Measurements from ENCODE around the gene SNX14. TPM values are rescaled to one million over a fixed set of nuclear protein-coding genes. Genes with fewer than 3 reads are reported as not detected.
"Not testable (repeated sequence)": the region's sequence is repeated elsewhere in the genome, so short reads cannot be mapped to it uniquely, and the experiment has no call there.

The SNX14 gene
- total and polyA plus RNA-seq, 2 donors = 51.7 to 207 TPM

- Histone ChIP-seq H3K4me1 (ENCODE audit: control insufficient read depth in 2 of 2, insufficient read depth in 2 of 2, low read length in 2 of 2) (peaks cover 0 to 11% of the 10 kb centered on the region in 2 donors), H3K9me3 (ENCODE audit: control insufficient read depth in 2 of 2, insufficient read depth in 1 of 2, low read length in 1 of 2) (no peaks in the 10 kb centered on the region), H3K27ac (ENCODE audit: low read depth in 1 of 2, low read length in 1 of 2) (peak overlapping the region; percentile 83 to 94), H3K4me3 (ENCODE audit: low read length in 2 of 2) (peak overlapping the region; percentile 85 to 88), H3K27me3 (ENCODE audit: control insufficient read depth in 2 of 2, insufficient read depth in 1 of 2, low read length in 1 of 2) (peaks cover 0 to 12% of the 10 kb centered on the region in 2 donors), H3K36me3 (ENCODE audit: control insufficient read depth in 2 of 2, insufficient read depth in 2 of 2, low read length in 1 of 2) (no peaks in the 10 kb centered on the region)
- WGBS = 3% methylated on average over 35 of the region's 35 CpGs
- peak in 2 of 9 donors; percentile 6 to 14 for DNase-seq (ENCODE audit: low read depth in 6 of 9, low spot score in 9 of 9)
Measured at GRCh38 chr6:85594197-85594930, 706 bp upstream of the SNX14 start.

- peaks cover 0 to 3% of the 10 kb centered on the region in 2 donors for H3K9me3 ChIP-seq (ENCODE audit: control insufficient read depth in 2 of 2, insufficient read depth in 1 of 2, low read length in 1 of 2)
- no peaks in the 10 kb centered on the region for H3K36me3 ChIP-seq (ENCODE audit: control insufficient read depth in 2 of 2, insufficient read depth in 2 of 2, low read length in 1 of 2)
- peaks cover 0 to 12% of the 10 kb centered on the region in 2 donors for H3K27me3 ChIP-seq (ENCODE audit: control insufficient read depth in 2 of 2, insufficient read depth in 1 of 2, low read length in 1 of 2)
- no peak for DNase-seq (ENCODE audit: low read depth in 6 of 9, low spot score in 9 of 9)
- no peak overlapping the region for H3K4me3 ChIP-seq (ENCODE audit: low read length in 2 of 2)
- peaks cover 0 to 11% of the 10 kb centered on the region in 2 donors for H3K4me1 ChIP-seq (ENCODE audit: control insufficient read depth in 2 of 2, insufficient read depth in 2 of 2, low read length in 2 of 2)
- no peak overlapping the region for H3K27ac ChIP-seq (ENCODE audit: low read depth in 1 of 2, low read length in 1 of 2)
- 100% methylated on average over 1 of the region's 1 CpG for WGBS
Measured at GRCh38 chr6:85592033-85592432, 1.6 kb downstream of the SNX14 start.

GRCh38 chr6:85591207-85591606 lies 2.5 kb downstream of the SNX14 start:
- no peak for DNase-seq (ENCODE audit: low read depth in 6 of 9, low spot score in 9 of 9)
- Histone ChIP-seq H3K36me3 (ENCODE audit: control insufficient read depth in 2 of 2, insufficient read depth in 2 of 2, low read length in 1 of 2) (no peaks in the 10 kb centered on the region), H3K27me3 (ENCODE audit: control insufficient read depth in 2 of 2, insufficient read depth in 1 of 2, low read length in 1 of 2) (peaks cover 0 to 12% of the 10 kb centered on the region in 2 donors), H3K4me3 (ENCODE audit: low read length in 2 of 2) (no peak overlapping the region), H3K4me1 (ENCODE audit: control insufficient read depth in 2 of 2, insufficient read depth in 2 of 2, low read length in 2 of 2) (peaks cover 0 to 11% of the 10 kb centered on the region in 2 donors), H3K27ac (ENCODE audit: low read depth in 1 of 2, low read length in 1 of 2) (no peak overlapping the region), H3K9me3 (ENCODE audit: control insufficient read depth in 2 of 2, insufficient read depth in 1 of 2, low read length in 1 of 2) (peaks cover 0 to 3% of the 10 kb centered on the region in 2 donors)
- WGBS = 100% methylated on average over 1 of the region's 1 CpG

DNA sequence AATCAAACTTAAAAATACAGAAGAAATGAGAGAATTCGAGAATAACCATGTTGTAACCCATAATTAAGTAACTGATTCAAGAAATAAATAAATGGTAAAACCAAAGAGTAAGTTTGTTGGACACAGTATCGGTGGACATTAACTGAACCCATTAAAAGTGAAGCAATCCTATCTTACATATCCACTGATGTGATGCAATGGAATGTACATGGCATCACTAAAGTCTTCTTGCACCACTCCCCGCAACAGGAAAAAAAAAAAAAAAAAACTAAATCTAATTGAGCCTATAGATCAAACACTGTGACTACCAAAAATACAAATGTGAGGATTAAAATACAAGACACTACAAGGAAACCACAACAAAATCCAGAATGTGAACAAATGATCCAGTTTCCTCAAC lies 7.9 kb downstream of the SNX14 start:
- Histone ChIP-seq H3K4me3 (ENCODE audit: low read length in 2 of 2) (no peak overlapping the region), H3K27ac (ENCODE audit: low read depth in 1 of 2, low read length in 1 of 2) (no peak overlapping the region), H3K27me3 (ENCODE audit: control insufficient read depth in 2 of 2, insufficient read depth in 1 of 2, low read length in 1 of 2) (no peaks in the 10 kb centered on the region), H3K4me1 (ENCODE audit: control insufficient read depth in 2 of 2, insufficient read depth in 2 of 2, low read length in 2 of 2) (no peaks in the 10 kb centered on the region), H3K36me3 (ENCODE audit: control insufficient read depth in 2 of 2, insufficient read depth in 2 of 2, low read length in 1 of 2) (no peaks in the 10 kb centered on the region), H3K9me3 (ENCODE audit: control insufficient read depth in 2 of 2, insufficient read depth in 1 of 2, low read length in 1 of 2) (peaks cover 0 to 3% of the 10 kb centered on the region in 2 donors)
- WGBS = 98% methylated on average over 3 of the region's 3 CpGs
- DNase-seq (ENCODE audit: low read depth in 6 of 9, low spot score in 9 of 9) = no peak

GRCh38 chr6:85582832-85583231 lies 10.8 kb downstream of the SNX14 start:
- H3K27ac ChIP-seq (ENCODE audit: low read depth in 1 of 2, low read length in 1 of 2); H3K27me3 ChIP-seq (ENCODE audit: control insufficient read depth in 2 of 2, insufficient read depth in 1 of 2, low read length in 1 of 2); DNase-seq (ENCODE audit: low read depth in 6 of 9, low spot score in 9 of 9); H3K9me3 ChIP-seq (ENCODE audit: control insufficient read depth in 2 of 2, insufficient read depth in 1 of 2, low read length in 1 of 2); H3K4me3 ChIP-seq (ENCODE audit: low read length in 2 of 2); H3K36me3 ChIP-seq (ENCODE audit: control insufficient read depth in 2 of 2, insufficient read depth in 2 of 2, low read length in 1 of 2); H3K4me1 ChIP-seq (ENCODE audit: control insufficient read depth in 2 of 2, insufficient read depth in 2 of 2, low read length in 2 of 2): not testable (repeated sequence)
- 99% methylated on average over 4 of the region's 4 CpGs for WGBS

DNA sequence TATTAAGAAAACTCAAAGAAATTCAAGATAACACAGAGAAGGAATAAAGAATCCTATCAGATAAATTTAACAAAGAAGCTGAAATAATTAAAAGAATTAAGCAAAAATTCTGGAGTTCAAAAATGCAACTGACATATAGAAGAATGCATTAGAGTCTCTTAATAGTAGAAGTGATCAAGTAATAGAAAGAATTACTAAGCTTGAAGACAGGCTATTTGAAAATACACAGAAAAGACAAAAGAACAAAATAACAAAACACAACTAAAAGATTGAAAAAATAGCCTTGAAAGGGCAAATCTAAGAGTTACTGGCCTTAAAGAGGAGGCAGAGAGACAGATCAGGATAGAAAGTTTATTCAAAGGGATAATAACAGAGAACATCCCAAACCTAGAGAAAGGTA lies 12.1 kb downstream of the SNX14 start:
- Histone ChIP-seq H3K9me3 (ENCODE audit: control insufficient read depth in 2 of 2, insufficient read depth in 1 of 2, low read length in 1 of 2) (no peaks in the 10 kb centered on the region), H3K27ac (ENCODE audit: low read depth in 1 of 2, low read length in 1 of 2) (no peak overlapping the region), H3K4me3 (ENCODE audit: low read length in 2 of 2) (no peak overlapping the region), H3K4me1 (ENCODE audit: control insufficient read depth in 2 of 2, insufficient read depth in 2 of 2, low read length in 2 of 2) (no peaks in the 10 kb centered on the region), H3K27me3 (ENCODE audit: control insufficient read depth in 2 of 2, insufficient read depth in 1 of 2, low read length in 1 of 2) (no peaks in the 10 kb centered on the region), H3K36me3 (ENCODE audit: control insufficient read depth in 2 of 2, insufficient read depth in 2 of 2, low read length in 1 of 2) (peaks cover 2 to 3% of the 10 kb centered on the region in 2 donors)
- no peak for DNase-seq (ENCODE audit: low read depth in 6 of 9, low spot score in 9 of 9)

- H3K36me3 ChIP-seq (ENCODE audit: control insufficient read depth in 2 of 2, insufficient read depth in 2 of 2, low read length in 1 of 2) = peaks cover 2 to 3% of the 10 kb centered on the region in 2 donors
- no peak overlapping the region for H3K27ac ChIP-seq (ENCODE audit: low read depth in 1 of 2, low read length in 1 of 2)
- no peaks in the 10 kb centered on the region for H3K27me3 ChIP-seq (ENCODE audit: control insufficient read depth in 2 of 2, insufficient read depth in 1 of 2, low read length in 1 of 2)
- no peaks in the 10 kb centered on the region for H3K9me3 ChIP-seq (ENCODE audit: control insufficient read depth in 2 of 2, insufficient read depth in 1 of 2, low read length in 1 of 2)
- H3K4me1 ChIP-seq (ENCODE audit: control insufficient read depth in 2 of 2, insufficient read depth in 2 of 2, low read length in 2 of 2) = no peaks in the 10 kb centered on the region
- WGBS = 98% methylated on average over 1 of the region's 1 CpG
- no peak for DNase-seq (ENCODE audit: low read depth in 6 of 9, low spot score in 9 of 9)
- no peak overlapping the region for H3K4me3 ChIP-seq (ENCODE audit: low read length in 2 of 2)
Measured at GRCh38 chr6:85580878-85581267, 12.8 kb downstream of the SNX14 start.

DNA sequence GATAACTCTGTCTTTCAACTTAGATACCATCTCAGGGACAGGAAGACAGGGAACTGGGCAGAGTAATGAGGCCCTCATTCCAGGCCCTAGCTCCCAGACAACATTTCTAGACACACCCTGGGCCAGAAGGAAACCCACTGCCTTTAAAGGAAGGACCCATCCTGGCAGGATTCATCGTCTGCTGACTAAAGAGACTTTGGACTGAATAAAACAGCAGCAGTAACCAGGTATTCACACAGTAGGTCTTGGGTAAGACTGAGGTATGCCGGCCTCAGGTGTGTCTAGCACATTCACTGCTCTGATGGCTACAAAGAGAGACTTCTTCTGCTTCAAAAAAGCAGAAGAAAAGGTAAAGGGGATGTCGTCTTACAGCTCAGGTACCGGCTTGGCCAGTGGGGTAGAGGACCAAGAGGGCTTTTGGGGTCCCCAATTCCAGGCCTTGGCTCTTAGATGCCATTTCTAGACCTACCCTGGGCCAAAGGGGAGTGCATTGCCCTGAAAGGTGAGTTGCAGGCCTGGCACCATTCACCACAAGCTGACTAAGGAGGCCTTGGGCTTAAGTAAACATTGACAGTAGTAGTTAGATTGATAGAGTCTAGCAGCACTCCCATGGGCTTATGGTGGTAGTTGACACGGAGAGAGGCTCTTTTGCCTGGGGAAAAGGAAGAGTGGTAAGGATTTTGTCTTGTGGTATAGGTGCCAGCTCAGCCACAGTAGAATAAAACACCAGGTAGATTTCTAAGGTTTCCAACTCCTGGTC lies 13.4 kb downstream of the SNX14 start:
- Histone ChIP-seq H3K9me3 (ENCODE audit: control insufficient read depth in 2 of 2, insufficient read depth in 1 of 2, low read length in 1 of 2) (no peaks in the 10 kb centered on the region), H3K27me3 (ENCODE audit: control insufficient read depth in 2 of 2, insufficient read depth in 1 of 2, low read length in 1 of 2) (no peaks in the 10 kb centered on the region), H3K4me3 (ENCODE audit: low read length in 2 of 2) (no peak overlapping the region), H3K4me1 (ENCODE audit: control insufficient read depth in 2 of 2, insufficient read depth in 2 of 2, low read length in 2 of 2) (no peaks in the 10 kb centered on the region), H3K27ac (ENCODE audit: low read depth in 1 of 2, low read length in 1 of 2) (no peak overlapping the region), H3K36me3 (ENCODE audit: control insufficient read depth in 2 of 2, insufficient read depth in 2 of 2, low read length in 1 of 2) (peaks cover 2 to 3% of the 10 kb centered on the region in 2 donors)
- 97% methylated on average over 5 of the region's 5 CpGs for WGBS
- no peak for DNase-seq (ENCODE audit: low read depth in 6 of 9, low spot score in 9 of 9)

DNA sequence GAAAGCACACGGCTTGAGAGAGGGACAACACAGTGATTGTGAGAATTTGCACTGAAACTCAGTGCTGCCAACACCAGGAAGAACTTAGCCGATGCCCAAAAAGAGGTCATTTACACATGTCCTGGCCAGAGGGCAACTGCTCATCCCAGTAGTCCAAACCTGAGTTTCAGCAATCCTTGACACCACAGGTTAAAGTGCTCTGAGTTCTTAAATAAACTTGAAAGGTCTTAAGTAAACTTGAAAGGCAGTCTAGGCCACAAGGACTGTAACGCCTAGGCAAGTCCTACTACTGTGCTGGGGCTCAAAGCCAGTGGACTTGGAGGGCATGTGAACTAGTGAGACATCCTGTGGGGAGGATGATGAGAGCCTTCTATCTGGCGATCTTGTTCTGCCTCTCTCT lies 14.1 kb downstream of the SNX14 start:
- Histone ChIP-seq H3K27ac (ENCODE audit: low read depth in 1 of 2, low read length in 1 of 2) (peak overlapping the region in 1 of 2 donors; percentile 5), H3K36me3 (ENCODE audit: control insufficient read depth in 2 of 2, insufficient read depth in 2 of 2, low read length in 1 of 2) (peaks cover 2 to 3% of the 10 kb centered on the region in 2 donors), H3K4me3 (ENCODE audit: low read length in 2 of 2) (no peak overlapping the region), H3K4me1 (ENCODE audit: control insufficient read depth in 2 of 2, insufficient read depth in 2 of 2, low read length in 2 of 2) (no peaks in the 10 kb centered on the region), H3K27me3 (ENCODE audit: control insufficient read depth in 2 of 2, insufficient read depth in 1 of 2, low read length in 1 of 2) (no peaks in the 10 kb centered on the region), H3K9me3 (ENCODE audit: control insufficient read depth in 2 of 2, insufficient read depth in 1 of 2, low read length in 1 of 2) (no peaks in the 10 kb centered on the region)
- DNase-seq (ENCODE audit: low read depth in 6 of 9, low spot score in 9 of 9) = no peak
- 97% methylated on average over 4 of the region's 4 CpGs for WGBS

All from thymus (tissue), 11 donors.